Stimulated activated CD8-positive, alpha-beta memory T cell treated with anti-CD3 and anti-CD28 coated beads, Interleukin-15, amount 100 ng/mL, for 4 hours (primary cell): ENCODE data around the gene GYG2.
"Not testable (repeated sequence)": the region's sequence is repeated elsewhere in the genome, so short reads cannot be mapped to it uniquely, and the experiment has no call there.

ENCODE experiments used
- DNase-seq, 2 donors: peaks; one replicate each; pipeline ENCODE4 v3.0.0-alpha.2; 2020; ENCODE audit warnings: low read depth in 2 of 2

The GYG2 gene

DNA sequence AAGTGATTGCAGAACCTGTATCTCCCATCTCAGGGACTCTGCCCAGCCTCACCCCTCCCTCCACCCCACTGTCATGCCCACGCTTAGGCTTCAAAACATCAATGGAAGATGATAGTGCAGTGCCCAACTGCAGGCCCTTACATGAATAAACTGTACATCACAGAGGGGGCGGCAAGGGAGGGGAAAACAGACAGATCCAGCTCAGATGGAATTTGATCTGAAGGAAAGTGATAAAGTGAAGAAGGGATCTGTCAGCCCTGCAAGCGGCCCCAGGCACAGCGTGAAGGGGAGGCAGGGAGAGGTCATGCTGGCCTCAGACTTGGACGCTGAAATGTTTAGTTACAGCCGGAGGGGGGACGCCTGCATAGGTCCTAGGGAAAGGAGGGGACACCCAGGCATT lies 38.5 kb downstream of the GYG2 start:
- DNase-seq: no peak

DNA sequence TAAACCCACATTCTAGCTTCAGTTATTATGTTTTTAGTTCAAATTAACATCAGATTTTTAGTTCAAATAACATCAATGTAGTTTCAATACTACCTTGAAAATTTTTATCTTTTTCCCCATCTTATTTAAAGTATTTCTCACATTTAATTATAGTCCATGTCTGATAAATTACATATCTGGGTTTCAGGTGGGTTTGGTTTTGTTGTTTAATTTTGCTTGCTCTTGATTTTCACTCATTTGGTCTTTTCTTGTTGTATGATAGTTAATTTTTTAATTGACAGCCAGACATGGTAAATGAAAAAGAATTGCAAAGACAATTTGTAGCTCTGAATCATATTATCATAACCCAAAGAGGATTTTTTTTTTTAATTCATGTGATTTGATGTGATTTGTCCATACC lies 41.9 kb downstream of the GYG2 start:
- DNase-seq: no peak

DNA sequence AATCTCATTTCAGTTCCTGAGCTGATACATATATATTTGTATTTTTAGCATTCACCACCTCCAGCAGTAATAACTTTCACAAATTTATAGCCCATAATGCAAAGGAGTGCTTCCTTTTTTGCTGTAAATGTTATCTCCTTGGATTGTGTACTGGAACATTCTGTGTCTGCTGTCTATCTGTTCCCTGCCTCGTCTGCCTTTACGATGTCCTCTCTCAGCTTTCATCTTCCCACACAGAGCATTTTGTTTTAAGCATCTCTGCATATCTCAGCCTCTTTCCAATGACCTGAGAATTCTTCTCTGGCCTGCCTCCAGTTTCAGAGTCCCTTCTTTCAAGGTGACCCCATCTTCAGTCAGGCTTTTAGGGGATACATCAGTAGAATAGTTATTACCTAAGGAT lies 43.1 kb downstream of the GYG2 start:
- no peak for DNase-seq

DNA sequence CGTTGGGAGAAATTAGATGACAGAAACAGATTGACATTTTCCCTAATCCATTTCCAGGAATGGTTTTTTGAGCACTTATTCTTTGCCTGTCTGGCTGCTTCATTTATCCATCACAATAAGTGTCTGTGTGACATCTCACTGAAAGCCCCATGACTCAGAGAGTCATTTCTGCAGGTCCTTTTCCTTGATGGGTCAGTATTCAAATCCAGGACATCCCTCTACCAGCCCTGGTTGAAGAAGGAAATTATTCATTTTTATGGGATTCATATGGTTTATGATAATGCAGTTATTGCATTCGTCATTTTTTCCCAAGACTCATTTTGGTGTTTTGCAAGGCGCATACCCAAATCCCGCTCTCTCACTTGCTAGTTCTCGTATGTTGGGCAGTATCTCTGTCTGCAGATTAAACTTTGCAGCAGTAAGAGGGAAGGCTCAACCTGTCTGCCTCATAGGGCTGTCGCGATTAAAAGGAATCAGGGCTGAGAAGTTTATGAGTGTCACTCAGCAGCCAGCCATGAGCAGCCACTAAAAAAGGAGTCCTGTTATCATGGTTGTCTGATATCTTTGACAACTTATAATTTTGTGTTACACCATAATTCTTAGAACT lies 44.0 kb downstream of the GYG2 start:
- DNase-seq: no peak

DNA sequence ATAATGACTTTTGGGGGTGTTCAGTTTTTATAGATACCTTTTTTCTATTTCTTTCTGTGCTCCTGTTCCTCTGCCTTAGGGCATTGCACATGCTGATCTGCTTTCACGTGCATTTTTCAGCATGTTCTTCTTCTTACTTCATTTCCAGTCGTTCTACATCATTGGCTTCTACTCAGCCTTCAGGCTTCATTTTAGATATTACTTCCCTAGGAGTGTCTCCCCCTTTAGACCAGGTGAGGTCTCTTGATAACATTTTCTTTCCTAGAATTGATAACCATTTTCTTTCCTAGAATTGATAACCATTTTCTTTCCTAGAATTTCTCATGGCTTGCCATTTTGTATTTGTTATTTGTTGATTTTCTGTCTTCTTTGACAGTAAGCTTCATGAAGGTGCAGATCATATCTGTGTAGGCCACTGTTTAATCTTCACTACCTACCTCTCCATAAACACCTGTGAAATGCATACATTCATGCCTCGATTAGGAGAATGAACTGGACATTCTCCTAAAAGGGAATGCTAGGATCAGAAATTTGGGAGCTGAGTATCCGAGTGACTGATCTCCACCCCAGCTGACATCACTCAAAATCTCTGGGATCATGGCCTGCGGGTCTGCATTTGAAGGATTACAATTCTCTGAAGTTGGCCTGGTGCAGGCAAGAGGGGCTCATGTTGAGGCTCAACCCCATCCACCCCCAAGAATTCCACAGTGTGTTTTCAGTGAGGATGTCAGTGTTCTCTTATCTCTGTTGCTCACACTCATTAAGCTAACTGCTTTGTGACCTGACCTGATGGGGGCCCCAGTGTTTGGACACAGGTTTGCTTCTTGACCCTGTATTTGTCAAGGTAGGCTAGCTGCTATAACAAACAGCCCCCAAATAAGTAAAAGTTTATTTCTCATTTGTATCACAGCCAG lies 45.7 kb downstream of the GYG2 start:
- no peak for DNase-seq

DNA sequence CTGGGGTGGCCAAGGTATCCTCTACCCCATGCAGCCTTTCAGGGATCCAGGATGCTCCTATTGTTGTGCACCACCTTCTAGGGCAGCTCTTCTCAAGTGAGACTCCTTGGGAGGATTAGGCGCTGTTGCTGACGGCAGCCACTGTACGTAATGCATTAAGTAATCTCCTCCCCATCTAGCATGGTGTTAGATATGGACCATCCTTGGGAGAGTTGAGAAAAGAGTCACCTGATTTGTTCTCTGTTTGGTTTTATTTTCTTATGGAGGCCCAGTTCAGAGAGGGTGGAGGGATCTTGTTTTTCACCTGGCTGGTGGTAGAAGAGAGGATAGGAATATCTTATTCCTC lies 46.4 kb downstream of the GYG2 start:
- no peak for DNase-seq

DNA sequence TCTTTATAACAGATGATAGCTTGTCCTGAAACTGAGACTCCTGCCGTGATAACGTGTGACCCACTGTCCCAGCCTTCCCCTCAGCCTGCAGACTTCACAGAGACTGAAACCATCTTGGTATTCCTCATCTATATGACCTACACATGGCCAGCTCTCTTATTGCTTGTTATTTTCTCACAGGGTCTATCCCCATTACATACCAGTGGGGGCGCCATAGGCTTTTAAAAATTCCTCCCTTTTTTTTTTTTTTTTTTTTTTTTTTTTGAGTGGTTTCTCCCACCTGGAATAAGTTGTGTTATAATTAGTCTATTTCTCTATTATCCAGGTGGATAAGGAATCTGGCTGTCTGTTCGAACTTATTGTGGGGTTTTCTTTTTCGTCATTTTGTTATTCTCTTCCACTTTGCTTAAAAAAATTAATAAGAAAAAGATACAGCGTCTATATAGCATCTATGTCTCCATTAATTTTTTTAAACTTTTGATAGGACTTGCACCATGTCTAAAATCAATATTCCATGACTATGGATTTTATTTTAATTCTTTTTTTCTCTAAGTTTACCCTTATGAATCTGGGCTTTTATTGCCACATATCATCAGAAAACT lies 47.2 kb downstream of the GYG2 start:
- no peak for DNase-seq

DNA sequence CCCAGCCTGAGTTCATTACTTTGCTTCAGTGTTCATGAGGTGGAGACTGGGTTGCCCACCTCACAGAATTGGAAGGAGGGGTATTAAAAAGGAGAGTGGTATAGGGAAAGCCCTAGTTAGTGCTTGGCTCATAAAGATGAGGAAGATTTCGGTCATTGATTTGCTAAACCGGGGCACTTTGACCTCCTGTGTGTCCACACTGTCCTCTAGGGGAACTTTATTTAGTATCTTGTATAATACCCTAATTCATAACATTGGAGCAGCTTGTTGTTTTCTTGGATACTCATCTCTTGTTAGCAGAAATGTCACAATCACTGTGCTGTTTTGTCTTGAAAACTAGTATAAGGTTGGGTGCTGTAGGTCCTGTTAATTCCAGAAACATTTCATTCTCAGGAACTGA lies 49.8 kb downstream of the GYG2 start:
- DNase-seq: no peak

DNA sequence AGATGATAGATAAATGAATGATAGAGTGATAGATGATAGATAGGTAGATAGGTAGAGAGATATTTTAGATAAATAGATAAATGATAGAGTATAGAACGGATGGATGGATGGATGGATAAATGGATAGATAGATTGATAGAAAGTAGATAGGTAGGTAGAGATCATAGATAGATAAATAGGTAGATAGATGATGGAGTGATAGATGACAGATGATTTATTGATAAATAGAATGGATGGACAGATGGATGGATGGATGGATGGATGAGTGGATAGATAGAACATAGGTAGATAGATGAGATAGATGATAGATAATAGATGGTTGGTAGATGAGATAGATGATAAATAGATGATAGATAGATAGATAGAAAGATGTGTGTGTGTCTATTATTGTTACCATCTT lies 50.9 kb downstream of the GYG2 start:
- no peak for DNase-seq

DNA sequence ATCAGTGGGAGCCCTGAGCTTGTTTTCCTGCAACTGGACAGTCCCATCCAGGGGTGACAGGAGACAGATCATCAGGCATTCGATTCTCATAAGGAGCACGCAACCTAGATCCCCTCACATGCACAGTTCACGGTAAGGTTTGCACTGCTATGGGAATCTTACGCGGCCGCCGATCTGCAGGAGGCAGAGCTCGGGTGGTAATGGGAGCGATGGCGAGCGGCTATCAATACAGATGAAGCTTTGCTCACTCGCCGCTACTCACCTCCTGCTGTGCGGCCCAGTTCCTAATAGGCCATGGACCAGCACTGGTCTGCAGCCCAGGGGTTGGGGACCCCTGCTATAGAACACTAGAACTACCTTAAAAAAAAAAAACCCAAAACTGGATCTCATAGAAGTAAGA lies 55.0 kb downstream of the GYG2 start:
- no peak for DNase-seq

DNA sequence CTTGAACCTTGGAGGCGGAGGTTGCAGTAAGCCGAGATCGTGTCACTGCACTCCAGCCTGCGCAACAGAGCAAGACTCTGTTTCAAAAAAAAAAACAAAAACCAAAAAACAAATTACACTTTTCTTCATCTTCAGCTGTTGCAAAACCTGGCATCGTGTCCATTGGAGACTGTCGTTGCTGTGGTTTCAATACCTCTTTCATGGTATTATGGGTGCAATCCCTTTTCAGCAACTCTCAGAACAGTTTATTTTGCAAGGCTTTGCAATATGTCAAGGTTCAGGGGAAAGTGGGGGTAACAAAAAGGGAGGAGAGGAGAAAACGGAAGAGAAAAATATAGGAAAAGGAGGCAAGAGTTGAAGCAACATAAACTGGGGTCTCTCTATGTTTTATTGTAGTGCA lies 59.6 kb downstream of the GYG2 start:
- no peak for DNase-seq

DNA sequence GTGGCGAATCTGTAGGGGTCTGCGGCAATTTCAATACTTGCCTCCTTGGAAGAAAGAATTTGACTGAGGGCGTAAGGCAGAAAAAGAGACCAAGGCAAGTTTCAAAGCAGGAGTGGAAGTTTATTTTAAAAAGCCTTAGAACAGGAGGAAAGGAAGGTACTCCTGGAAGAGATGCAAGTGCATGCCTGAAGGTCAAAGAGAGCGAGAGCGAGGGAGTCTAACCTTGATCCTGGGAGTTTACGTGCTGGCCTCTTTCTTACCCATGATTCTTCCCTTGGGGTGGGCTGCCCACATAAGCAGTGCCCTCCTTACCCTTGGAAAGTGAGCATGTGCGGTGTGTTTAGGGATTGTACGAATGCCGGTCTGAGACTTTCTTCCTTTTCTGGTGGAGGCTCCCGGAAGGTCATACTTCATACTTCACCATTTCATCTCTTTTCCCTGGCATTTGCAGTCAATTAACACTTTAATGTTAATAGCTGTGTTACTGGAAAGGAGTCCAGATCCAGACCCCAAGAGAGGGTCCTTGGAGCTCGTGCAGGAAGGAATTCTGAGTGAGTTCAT lies 60.4 kb downstream of the GYG2 start:
- no peak for DNase-seq

DNA sequence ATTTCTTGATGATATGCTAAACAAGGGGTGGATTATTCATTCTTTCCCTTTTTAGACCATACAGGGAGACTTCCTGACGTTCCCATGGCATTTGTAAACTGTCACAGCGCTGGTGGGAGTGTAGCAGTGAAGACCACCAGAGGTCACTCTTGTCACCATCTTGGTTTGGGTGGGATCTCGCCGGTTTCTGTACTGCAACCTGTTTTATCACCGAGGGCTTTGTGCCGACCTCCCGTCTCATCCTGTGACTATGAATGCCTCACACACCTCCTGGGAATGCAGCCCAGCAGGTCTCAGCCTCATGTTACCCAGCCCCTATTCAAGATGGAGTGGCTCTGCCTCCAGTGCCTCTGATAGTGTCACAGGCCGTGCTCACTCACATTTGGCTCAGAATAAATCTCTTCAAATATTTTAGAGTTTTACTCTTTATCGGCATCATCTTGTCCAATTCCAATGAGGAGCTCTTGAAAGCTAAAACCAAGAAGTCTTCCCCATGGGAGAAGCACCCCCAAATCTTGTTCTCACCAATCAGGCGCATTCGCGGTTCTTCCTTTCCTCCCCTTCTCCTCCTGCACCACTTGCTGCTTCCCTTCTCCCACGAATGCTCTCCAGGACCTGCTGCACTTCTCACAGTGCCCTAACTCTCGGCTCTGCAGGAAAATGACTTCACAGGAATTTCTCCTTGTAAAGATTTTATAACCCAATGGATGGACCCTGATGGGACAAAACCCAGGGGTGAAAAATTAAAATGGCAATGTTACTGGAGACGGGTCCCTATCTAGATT lies 61.2 kb downstream of the GYG2 start:
- not testable (repeated sequence) for DNase-seq

DNA sequence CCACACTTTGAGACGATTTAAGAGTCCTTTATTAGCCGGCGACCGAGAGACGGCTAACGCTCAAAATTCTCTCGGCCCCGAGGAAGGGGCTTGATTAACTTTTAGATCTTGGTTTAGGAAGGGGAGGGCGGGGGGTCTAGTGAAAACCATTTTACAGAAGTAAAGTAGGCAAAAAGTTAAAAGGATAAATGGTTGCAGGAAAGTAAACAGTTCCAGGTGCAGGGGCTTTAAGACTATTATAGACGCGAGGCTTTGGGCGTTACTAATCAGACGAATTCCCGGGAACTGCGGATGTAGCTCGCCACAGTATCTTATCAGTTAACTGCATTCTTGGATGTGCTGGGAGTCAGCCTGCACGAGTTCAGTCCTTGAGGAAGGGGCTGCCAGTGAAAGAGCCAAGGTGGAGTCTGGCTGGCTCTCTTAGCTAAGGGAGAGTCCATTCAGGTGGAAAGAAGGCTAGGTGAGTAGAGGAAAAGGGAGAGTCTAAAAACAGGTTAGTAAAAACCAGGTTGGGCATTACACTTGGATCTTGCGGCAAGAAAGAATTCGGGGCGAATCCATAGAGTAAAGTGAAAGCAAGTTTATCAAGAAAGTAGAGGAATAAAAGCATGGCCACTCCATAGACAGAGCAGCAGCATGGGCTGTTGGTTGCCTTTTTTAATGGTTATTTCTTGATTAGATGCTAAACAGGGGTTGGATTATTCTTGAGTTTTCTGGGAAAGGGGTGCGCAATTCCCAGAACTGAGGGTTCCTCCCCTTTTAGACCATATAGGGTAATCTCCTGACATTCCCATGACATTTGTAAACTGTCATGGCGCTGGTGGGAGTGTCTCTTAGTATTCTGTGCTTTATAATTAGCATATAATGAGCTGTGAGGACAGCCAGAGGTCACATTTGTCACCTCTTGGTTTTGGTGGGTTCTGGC lies 62.1 kb downstream of the GYG2 start:
- DNase-seq: not testable (repeated sequence)

DNA sequence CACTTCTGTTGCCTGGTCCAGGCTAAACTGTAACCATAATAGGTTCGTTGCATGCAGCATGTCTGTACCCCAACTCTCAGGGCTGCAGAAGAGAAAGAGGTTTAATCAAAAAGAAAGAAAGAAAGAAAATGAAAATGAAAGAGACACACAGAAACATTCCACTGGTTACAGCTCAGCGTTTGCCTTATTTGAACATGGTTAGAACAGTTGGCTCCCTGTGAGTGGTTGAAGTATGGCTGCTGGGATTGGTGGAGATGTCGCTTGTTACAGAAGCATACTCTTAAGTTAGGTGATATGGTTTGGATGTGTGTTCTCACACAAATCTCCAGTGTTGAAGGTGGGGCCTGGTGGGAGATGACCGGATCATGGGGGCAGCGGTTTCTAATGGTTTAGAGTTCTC lies 64.1 kb downstream of the GYG2 start:
- no peak for DNase-seq

DNA sequence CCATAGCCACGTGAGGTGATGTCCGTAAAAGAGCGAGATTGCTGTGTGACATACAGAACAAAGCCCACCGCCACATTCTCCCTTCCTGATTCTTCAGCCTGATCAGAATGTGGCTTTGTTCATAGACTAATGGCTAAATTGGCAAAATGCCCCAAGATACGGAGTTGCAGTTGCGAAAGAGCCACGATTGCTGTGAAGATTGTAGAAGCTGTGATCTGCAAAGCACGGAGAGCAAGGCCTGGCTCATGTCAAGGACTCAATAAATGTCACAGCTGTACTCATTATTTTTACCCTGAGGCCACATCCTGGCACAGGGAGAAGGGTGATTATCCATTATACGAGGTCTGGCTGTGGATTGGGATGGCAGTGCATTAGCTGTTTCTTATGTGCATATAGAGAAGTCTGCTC lies 66.2 kb downstream of the GYG2 start:
- DNase-seq: no peak

DNA sequence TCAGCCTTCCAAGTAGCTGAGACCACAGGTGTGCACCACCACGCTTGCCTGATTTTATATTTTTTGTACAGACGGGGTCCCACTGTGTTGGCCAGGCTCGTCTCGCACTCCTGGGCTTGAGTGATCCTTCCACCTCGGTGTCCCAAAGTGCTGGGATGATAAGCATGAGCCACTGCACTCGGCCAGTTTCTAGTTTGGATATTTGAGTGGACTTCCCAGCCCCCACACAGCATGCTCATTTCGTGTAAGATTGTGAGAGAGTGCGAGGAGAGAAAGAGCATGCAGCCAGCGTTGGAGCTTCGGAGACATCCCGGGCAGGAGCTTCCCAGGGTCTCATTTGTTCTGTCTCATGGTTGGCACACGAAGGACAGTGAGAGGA lies 68.6 kb downstream of the GYG2 start:
- no peak for DNase-seq

DNA sequence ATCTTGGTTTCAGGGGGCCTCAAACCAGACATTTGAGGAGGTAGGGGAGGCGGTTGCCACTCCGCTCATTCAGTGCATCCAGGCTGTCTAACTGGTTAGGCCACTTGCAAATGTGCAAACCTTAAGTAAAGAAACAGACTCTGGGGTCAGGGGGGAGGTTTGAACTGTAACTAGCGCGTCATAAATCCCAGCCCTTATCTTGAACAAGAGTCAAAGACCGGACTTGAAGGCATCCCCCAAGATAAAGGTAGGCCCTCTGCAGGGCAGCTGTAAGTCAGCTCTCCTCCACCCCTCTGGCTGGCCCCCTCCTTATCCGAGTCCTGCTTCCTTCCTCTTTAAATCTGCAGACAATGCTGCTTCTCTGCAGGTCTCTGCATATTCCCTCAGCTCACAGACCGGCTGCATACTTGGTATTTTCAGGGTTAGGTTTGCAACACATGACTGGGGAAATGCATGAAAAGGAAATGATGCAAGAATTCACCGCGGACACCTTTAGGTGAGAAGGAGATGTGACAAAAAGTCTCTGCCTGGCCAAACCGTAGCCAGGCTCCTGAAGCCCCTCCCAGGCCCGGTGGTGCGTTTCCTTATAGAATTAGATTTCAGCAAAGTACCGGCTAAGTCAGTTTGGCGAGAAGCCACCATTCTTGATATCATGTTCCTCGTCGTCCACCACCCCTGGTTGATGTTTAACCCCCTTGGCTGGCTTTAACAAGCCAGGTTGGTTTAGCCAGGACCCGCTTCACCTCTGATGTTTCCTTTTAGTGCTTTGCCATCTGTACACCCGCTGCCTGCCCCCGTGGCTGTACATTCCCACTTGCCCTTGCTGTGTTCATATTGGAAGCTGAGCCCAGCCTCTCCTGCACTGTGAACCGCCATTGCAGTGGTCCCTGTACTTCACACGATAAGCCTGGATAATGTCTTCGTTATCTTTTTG lies 69.2 kb downstream of the GYG2 start:
- peak; percentile 1 to 11 for DNase-seq

DNA sequence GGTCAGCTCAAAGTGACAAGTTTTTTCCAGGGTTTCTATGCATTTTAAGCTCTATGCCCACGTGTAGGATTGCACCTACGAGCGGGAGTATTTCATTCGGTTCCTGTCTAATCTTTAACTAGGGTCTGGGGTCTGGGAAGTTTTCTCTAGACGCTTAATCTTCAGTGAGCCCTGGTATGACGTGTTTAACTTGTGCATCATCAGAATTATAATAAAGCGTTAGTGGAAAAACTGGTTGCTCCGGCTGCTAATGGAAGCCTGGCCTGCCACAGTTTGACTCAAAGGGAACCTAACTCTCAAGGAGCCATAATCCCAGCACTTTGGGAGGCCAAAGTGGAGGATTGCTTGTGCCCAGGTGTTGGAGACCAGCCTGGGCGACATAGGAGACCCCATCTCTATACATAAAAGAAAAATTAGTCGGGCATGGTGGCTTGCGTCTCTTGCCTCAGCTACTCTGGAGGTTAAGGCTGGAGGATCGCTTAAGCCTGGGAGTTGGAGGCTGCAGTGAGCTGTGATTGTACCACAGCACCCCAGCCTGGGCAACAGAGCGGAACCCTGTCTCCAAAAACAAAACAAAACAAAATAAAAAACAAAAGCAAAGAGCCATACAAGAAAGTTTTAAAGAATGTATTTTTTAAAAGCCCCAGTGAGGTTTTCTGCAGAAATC lies 70.2 kb downstream of the GYG2 start:
- DNase-seq: no peak
